HEK293 (cell line): ENCODE measurements around the gene C8A.

Experiments
- KLF16 ChIP-seq: fragments of 450-650 bp; formaldehyde crosslinking; IDR thresholded peaks from 2 replicates; pipeline ENCODE4 v1.5.1; 2017; ENCODE audit warnings: missing biosample characterization, missing genetic modification characterization
- ZNF660 ChIP-seq: fragments of 450-650 bp; IDR thresholded peaks from 2 replicates; pipeline ENCODE4 v1.5.1; 2018; ENCODE audit warnings: missing biosample characterization, mild to moderate bottlenecking, missing genetic modification characterization
- ZNF670 ChIP-seq: fragments of 450-650 bp; formaldehyde crosslinking; IDR thresholded peaks from 2 replicates; pipeline ENCODE4 v1.5.1; 2016; ENCODE audit warnings: missing biosample characterization, missing genetic modification characterization, low read depth
- TF ChIP-seq, protein P1 (sequence below): fragments of 450-650 bp; formaldehyde crosslinking; IDR thresholded peaks from 2 replicates; pipeline ENCODE4 v1.5.1; 2016; ENCODE audit warnings: missing biosample characterization, missing genetic modification characterization

- TF ChIP-seq, protein P1, sequence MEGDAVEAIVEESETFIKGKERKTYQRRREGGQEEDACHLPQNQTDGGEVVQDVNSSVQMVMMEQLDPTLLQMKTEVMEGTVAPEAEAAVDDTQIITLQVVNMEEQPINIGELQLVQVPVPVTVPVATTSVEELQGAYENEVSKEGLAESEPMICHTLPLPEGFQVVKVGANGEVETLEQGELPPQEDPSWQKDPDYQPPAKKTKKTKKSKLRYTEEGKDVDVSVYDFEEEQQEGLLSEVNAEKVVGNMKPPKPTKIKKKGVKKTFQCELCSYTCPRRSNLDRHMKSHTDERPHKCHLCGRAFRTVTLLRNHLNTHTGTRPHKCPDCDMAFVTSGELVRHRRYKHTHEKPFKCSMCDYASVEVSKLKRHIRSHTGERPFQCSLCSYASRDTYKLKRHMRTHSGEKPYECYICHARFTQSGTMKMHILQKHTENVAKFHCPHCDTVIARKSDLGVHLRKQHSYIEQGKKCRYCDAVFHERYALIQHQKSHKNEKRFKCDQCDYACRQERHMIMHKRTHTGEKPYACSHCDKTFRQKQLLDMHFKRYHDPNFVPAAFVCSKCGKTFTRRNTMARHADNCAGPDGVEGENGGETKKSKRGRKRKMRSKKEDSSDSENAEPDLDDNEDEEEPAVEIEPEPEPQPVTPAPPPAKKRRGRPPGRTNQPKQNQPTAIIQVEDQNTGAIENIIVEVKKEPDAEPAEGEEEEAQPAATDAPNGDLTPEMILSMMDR (tag by site-specific recombination) = no peak
- TF ChIP-seq ZNF670 (tag by site-specific recombination) (no peak), KLF16 (tag by site-specific recombination) (no peak), ZNF660 (tag by site-specific recombination) (no peak)
These were observed 66.9 kb downstream of the C8A start for GRCh38 chr1:56921479-56921878.
